NCI-H446 treated with DMSO at 0.1 percent for 48 hours (cell line): ENCODE results near the gene TMEM33.

Experiments used
- DNase-seq: peaks from one replicate; lab custom pipeline; 2025; lab: John Stamatoyannopoulos, UW

The TMEM33 gene

DNA sequence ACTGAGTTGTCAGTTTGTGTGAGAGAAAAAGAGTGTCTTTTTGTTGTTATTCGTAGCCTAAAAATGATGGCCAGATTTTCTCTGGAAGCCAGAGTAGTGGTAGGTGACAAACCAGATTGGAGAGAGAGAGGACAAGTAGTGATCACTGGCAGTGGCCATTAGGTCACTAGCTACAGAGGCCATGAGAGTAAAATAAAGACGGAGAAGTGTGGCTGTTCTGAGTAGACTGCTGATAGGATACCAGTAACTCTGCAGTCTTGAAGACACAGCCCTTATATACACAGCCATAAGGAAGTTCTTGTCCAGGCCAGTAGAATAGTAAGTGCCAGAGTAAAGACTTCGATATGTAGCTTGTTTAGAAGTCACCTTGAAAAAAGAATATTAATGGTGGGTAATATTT is 62.8 kb downstream of the TMEM33 start:
- no peak for DNase-seq

DNA sequence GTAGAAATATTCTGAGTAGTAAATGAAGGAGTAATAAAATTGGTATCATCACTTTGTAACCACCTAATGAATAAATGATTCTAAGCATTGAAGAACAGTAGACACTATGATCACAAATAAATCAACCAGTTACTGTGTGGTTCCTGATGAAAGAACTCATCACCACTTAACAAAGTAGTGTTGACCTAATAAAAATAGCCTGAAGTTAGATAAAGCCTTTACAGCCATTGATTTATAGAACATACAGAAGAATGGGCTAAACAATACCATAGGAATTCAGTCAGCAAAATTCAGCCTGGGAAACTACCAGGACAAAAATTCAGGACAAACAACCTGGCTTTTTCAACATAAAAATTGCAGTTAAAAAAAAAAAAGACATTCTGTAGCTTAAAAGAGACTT is 64.1 kb downstream of the TMEM33 start:
- DNase-seq = no peak

DNA sequence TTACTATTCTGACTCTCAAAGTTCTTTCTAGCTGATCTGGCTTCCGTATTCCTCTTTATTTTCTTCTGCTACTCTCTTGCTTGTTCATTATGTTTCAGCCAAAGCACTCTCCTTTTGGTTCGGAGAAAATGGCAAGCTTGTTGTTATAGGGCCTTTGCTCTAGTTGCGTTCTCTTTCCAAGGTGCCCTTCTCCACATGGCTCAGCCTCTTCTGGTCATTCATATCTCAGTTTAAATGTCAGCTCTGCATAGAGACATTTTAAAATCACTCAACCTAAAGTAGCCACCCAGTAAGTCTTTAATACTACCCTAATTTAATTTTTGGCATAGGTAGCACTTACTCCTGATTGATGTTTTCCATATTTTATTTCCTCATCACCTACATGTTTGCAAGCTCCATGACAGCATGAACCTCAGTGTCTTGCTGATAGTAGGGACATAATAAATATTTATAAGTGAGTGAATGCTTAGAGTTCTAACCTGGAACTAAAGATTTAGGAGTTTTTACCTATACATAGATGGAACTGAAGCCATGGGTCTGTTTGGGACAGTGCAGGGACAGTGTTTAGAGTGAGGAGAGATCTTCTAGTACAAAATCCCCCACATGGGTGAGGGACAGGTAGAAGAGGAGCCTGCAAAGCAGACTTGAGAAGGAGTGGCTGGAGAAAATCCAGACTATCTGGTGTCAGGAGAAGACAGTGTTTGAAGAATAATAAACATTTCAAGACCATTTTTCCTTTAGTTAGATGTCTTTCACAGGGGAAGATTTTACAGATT is 73.0 kb downstream of the TMEM33 start:
- DNase-seq = no peak
